ACC112 (cell line): ENCODE measurements around the gene TNFRSF14.

Experiments
- H2AFZ ChIP-seq: fragments of 200-600 bp; sonication (generic); one replicate; pipeline ENCODE4 v1.6.0; 2017; ENCODE audit warnings: antibody characterized with exemption, low read length; ENCODE audit not compliant: unreplicated experiment
- H3K27ac ChIP-seq: fragments of 200-600 bp; sonication (generic); 2 replicates; pipeline ENCODE4 v1.5.1; 2014; ENCODE audit warnings: low read depth, mild to moderate bottlenecking, antibody characterized with exemption, low read length, moderate library complexity
- H3K27me3 ChIP-seq: fragments of 200-600 bp; sonication (generic); 2 replicates; pipeline ENCODE4 v1.6.1; 2014; ENCODE audit warnings: mild to moderate bottlenecking, antibody characterized with exemption, low read length, moderate library complexity, mixed read lengths; ENCODE audit not compliant: insufficient read depth
- H3K36me3 ChIP-seq: fragments of 200-600 bp; sonication (generic); 2 replicates; pipeline ENCODE4 v1.6.1; 2016; ENCODE audit warnings: mild to moderate bottlenecking, antibody characterized with exemption, low read length, moderate library complexity, mixed read lengths; ENCODE audit not compliant: insufficient read depth
- H3K4me1 ChIP-seq: fragments of 200-600 bp; sonication (generic); one replicate; pipeline ENCODE4 v1.6.1; 2016; ENCODE audit warnings: low read length, mixed read lengths; ENCODE audit not compliant: insufficient read depth, unreplicated experiment, control insufficient read depth
- H3K4me3 ChIP-seq: fragments of 200-600 bp; sonication (generic); 2 replicates; pipeline ENCODE4 v1.5.1; 2014; ENCODE audit warnings: mild to moderate bottlenecking, low read depth, low read length
- H3K79me2 ChIP-seq: fragments of 200-600 bp; sonication (generic); one replicate; pipeline ENCODE4 v1.6.0; 2016; ENCODE audit warnings: low read length; ENCODE audit not compliant: control insufficient read depth, unreplicated experiment, insufficient read depth

Gene TNFRSF14

GRCh38 chr1:2596530-2597333 lies 40.6 kb downstream of the TNFRSF14 start:
- Histone ChIP-seq H3K36me3 (no peaks in the 10 kb centered on the region), H3K4me3 (no peak overlapping the region), H3K27me3 (peaks cover 10% of the 10 kb centered on the region; the same call in 1 of the 2 replicates), H2AFZ (no peak overlapping the region), H3K4me1 (no peaks in the 10 kb centered on the region), H3K79me2 (no peaks in the 10 kb centered on the region), H3K27ac (no peak overlapping the region)

GRCh38 chr1:2597441-2598328 lies 41.5 kb downstream of the TNFRSF14 start:
- Histone ChIP-seq H3K4me1 (no peaks in the 10 kb centered on the region), H3K36me3 (no peaks in the 10 kb centered on the region), H3K27ac (no peak overlapping the region), H2AFZ (no peak overlapping the region), H3K79me2 (no peaks in the 10 kb centered on the region), H3K27me3 (peaks cover 14% of the 10 kb centered on the region; the same call in 1 of the 2 replicates), H3K4me3 (no peak overlapping the region)

GRCh38 chr1:2598329-2598931 lies 42.3 kb downstream of the TNFRSF14 start:
- H3K4me3 ChIP-seq: no peak overlapping the region
- no peaks in the 10 kb centered on the region for H3K4me1 ChIP-seq
- no peaks in the 10 kb centered on the region for H3K36me3 ChIP-seq
- no peaks in the 10 kb centered on the region for H3K79me2 ChIP-seq
- no peak overlapping the region for H3K27ac ChIP-seq
- no peak overlapping the region for H2AFZ ChIP-seq
- peaks cover 22% of the 10 kb centered on the region; the same call in 1 of the 2 replicates for H3K27me3 ChIP-seq

- Histone ChIP-seq H2AFZ (no peak overlapping the region), H3K36me3 (no peaks in the 10 kb centered on the region), H3K4me1 (no peaks in the 10 kb centered on the region), H3K79me2 (no peaks in the 10 kb centered on the region), H3K27ac (no peak overlapping the region), H3K27me3 (peaks cover 31% of the 10 kb centered on the region; the same call in 1 of the 2 replicates), H3K4me3 (no peak overlapping the region)
Observed at GRCh38 chr1:2601721-2602303, 45.6 kb downstream of the TNFRSF14 start.

- Histone ChIP-seq H3K4me1 (no peaks in the 10 kb centered on the region), H2AFZ (no peak overlapping the region), H3K36me3 (no peaks in the 10 kb centered on the region), H3K4me3 (no peak overlapping the region), H3K27me3 (peaks cover 31% of the 10 kb centered on the region; the same call in 1 of the 2 replicates), H3K79me2 (no peaks in the 10 kb centered on the region), H3K27ac (no peak overlapping the region)
Observed at GRCh38 chr1:2602311-2602835, 46.2 kb downstream of the TNFRSF14 start.

GRCh38 chr1:2602866-2603520 lies 46.8 kb downstream of the TNFRSF14 start:
- no peak overlapping the region for H2AFZ ChIP-seq
- no peak overlapping the region for H3K27ac ChIP-seq
- no peaks in the 10 kb centered on the region for H3K79me2 ChIP-seq
- no peaks in the 10 kb centered on the region for H3K36me3 ChIP-seq
- H3K4me3 ChIP-seq: no peak overlapping the region
- no peaks in the 10 kb centered on the region for H3K4me1 ChIP-seq
- H3K27me3 ChIP-seq: peaks cover 31% of the 10 kb centered on the region; the same call in 1 of the 2 replicates

GRCh38 chr1:2603521-2604155 lies 47.5 kb downstream of the TNFRSF14 start:
- Histone ChIP-seq H3K79me2 (no peaks in the 10 kb centered on the region), H3K27ac (no peak overlapping the region), H3K4me1 (no peaks in the 10 kb centered on the region), H3K36me3 (no peaks in the 10 kb centered on the region), H3K27me3 (peaks cover 31% of the 10 kb centered on the region; the same call in 1 of the 2 replicates), H3K4me3 (no peak overlapping the region), H2AFZ (no peak overlapping the region)

GRCh38 chr1:2604156-2604843 lies 48.1 kb downstream of the TNFRSF14 start:
- Histone ChIP-seq H3K27me3 (peaks cover 33% of the 10 kb centered on the region; the same call in 1 of the 2 replicates), H3K79me2 (no peaks in the 10 kb centered on the region), H2AFZ (no peak overlapping the region)

GRCh38 chr1:2604844-2605508 lies 48.8 kb downstream of the TNFRSF14 start:
- Histone ChIP-seq H3K27me3 (peaks cover 39% of the 10 kb centered on the region; the same call in 1 of the 2 replicates), H3K36me3 (no peaks in the 10 kb centered on the region), H3K79me2 (no peaks in the 10 kb centered on the region), H2AFZ (no peak overlapping the region), H3K4me1 (no peaks in the 10 kb centered on the region), H3K27ac (no peak overlapping the region), H3K4me3 (no peak overlapping the region)

More at GRCh38 chr1:2604156-2604843, 48.1 kb downstream of the TNFRSF14 start:
- H3K27ac ChIP-seq: no peak overlapping the region
- H3K4me1 ChIP-seq: no peaks in the 10 kb centered on the region
- no peaks in the 10 kb centered on the region for H3K36me3 ChIP-seq
- no peak overlapping the region for H3K4me3 ChIP-seq
